H54 (cell line): ENCODE measurements around the gene XPNPEP2.
A peak's percentile ranks its signal among the peaks of the same experiment; 100 is the strongest.

Experiments
- DNase-seq: peaks from one replicate; pipeline ENCODE4 v3.0.0; 2011; ENCODE audit warnings: low spot score, mixed read lengths; ENCODE audit not compliant: insufficient read length
- FAIRE-seq: peaks from 3 replicates; lab custom pipeline; 2011; peaks lifted over from hg19 to GRCh38; lab: Jason Lieb, UNC
- POLR2A ChIP-seq: IDR thresholded peaks from 2 replicates; pipeline ENCODE4 v1.6.1; 2011; ENCODE audit warnings: low read depth, mild to moderate bottlenecking, low read length

The XPNPEP2 gene

GRCh38 chrX:129705988-129706387 is 32.8 kb upstream of the XPNPEP2 start:
- FAIRE-seq (no peak), DNase-seq (no peak)
- no peak for TF ChIP-seq POLR2A

- FAIRE-seq (peak; percentile 55), DNase-seq (peak; percentile 19)
- no peak for TF ChIP-seq POLR2A
These were observed 32.2 kb upstream of the XPNPEP2 start for GRCh38 chrX:129706400-129707072.

- DNase-seq (no peak), FAIRE-seq (no peak)
- TF ChIP-seq POLR2A: no peak
These were observed 24.2 kb upstream of the XPNPEP2 start for GRCh38 chrX:129714581-129714980.

GRCh38 chrX:129716507-129716906 is 22.3 kb upstream of the XPNPEP2 start:
- FAIRE-seq (no peak), DNase-seq (no peak)
- TF ChIP-seq POLR2A: no peak

GRCh38 chrX:129717892-129718291 is 20.9 kb upstream of the XPNPEP2 start:
- FAIRE-seq (peak; percentile 89), DNase-seq (peak; percentile 35)
- TF ChIP-seq POLR2A: no peak

- TF ChIP-seq POLR2A: no peak
- FAIRE-seq (no peak), DNase-seq (no peak)
These were observed 20.1 kb upstream of the XPNPEP2 start for GRCh38 chrX:129718676-129719075.

- FAIRE-seq: no peak
These were observed 19.5 kb upstream of the XPNPEP2 start for GRCh38 chrX:129719268-129719667.

GRCh38 chrX:129719931-129720530 is 18.7 kb upstream of the XPNPEP2 start:
- FAIRE-seq: no peak
- no peak for DNase-seq
- no peak for TF ChIP-seq POLR2A

More at GRCh38 chrX:129719268-129719667, 19.5 kb upstream of the XPNPEP2 start:
- TF ChIP-seq POLR2A: no peak
- no peak for DNase-seq

GRCh38 chrX:129720741-129721140 is 18.0 kb upstream of the XPNPEP2 start:
- FAIRE-seq: no peak
- TF ChIP-seq POLR2A: no peak
- no peak for DNase-seq

- DNase-seq (no peak), FAIRE-seq (no peak)
- no peak for TF ChIP-seq POLR2A
These were observed 17.4 kb upstream of the XPNPEP2 start for GRCh38 chrX:129721414-129721813.

GRCh38 chrX:129721870-129722269 is 16.9 kb upstream of the XPNPEP2 start:
- no peak for DNase-seq
- no peak for TF ChIP-seq POLR2A
- no peak for FAIRE-seq

GRCh38 chrX:129723511-129723910 is 15.3 kb upstream of the XPNPEP2 start:
- FAIRE-seq (no peak), DNase-seq (no peak)
- TF ChIP-seq POLR2A: no peak

- DNase-seq: no peak
- TF ChIP-seq POLR2A: no peak
- FAIRE-seq: no peak
These were observed 14.0 kb upstream of the XPNPEP2 start for GRCh38 chrX:129724754-129725153.

- no peak for TF ChIP-seq POLR2A
- FAIRE-seq (no peak), DNase-seq (peak; percentile 29)
These were observed 12.3 kb upstream of the XPNPEP2 start for GRCh38 chrX:129726307-129727111.
